ENCODE measurements around the gene MICALL2.

MICALL2 gene

GRCh38 chr7:1458683-1459511 lies at the start of gene MICALL2:
MICALL2 (minus strand) TSS chr7:1459470; CDS start chr7:1459326, 144 bp downstream.
- DNase-seq = no peak

- DNase-seq = no peak
Observed at GRCh38 chr7:1508277-1508758, 49.0 kb upstream of the MICALL2 start.

GRCh38 chr7:1505731-1506550 lies 46.7 kb upstream of the MICALL2 start:
- DNase-seq = no peak

- peak; percentile 91 for DNase-seq
Observed at GRCh38 chr7:1503816-1504775, 44.8 kb upstream of the MICALL2 start, which contains the start of gene INTS1. INTS1 (minus strand) TSS chr7:1504389; CDS start chr7:1503960, 429 bp downstream.

GRCh38 chr7:1503390-1503789 lies 44.1 kb upstream of the MICALL2 start:
- no peak for DNase-seq

- DNase-seq = no peak
Observed at GRCh38 chr7:1502845-1503244, 43.6 kb upstream of the MICALL2 start.

- no peak for DNase-seq
Observed at GRCh38 chr7:1501487-1502270, 42.4 kb upstream of the MICALL2 start.

GRCh38 chr7:1500064-1500807 lies 41.0 kb upstream of the MICALL2 start:
- no peak for DNase-seq

GRCh38 chr7:1499367-1500029 lies 40.2 kb upstream of the MICALL2 start:
- DNase-seq = no peak

GRCh38 chr7:1498370-1499305 lies 39.4 kb upstream of the MICALL2 start:
- no peak for DNase-seq

- DNase-seq = no peak
Observed at GRCh38 chr7:1497293-1497927, 38.1 kb upstream of the MICALL2 start.

- no peak for DNase-seq
Observed at GRCh38 chr7:1496531-1497292, 37.4 kb upstream of the MICALL2 start.

GRCh38 chr7:1495564-1496242 lies 36.4 kb upstream of the MICALL2 start:
- no peak for DNase-seq

- DNase-seq = no peak
Observed at GRCh38 chr7:1494866-1495563, 35.7 kb upstream of the MICALL2 start.

- DNase-seq = no peak
Observed at GRCh38 chr7:1494447-1494846, 35.2 kb upstream of the MICALL2 start.

GRCh38 chr7:1493571-1493970 lies 34.3 kb upstream of the MICALL2 start:
- DNase-seq = no peak

GRCh38 chr7:1493129-1493528 lies 33.9 kb upstream of the MICALL2 start:
- DNase-seq = no peak
